Measurements from ENCODE around the gene TPCN2. TPM values are rescaled to one million over a fixed set of nuclear protein-coding genes. Genes with fewer than 3 reads are reported as not detected.

Gene TPCN2
- polyA plus RNA-seq, 1 donor: 10.5 TPM

DNA sequence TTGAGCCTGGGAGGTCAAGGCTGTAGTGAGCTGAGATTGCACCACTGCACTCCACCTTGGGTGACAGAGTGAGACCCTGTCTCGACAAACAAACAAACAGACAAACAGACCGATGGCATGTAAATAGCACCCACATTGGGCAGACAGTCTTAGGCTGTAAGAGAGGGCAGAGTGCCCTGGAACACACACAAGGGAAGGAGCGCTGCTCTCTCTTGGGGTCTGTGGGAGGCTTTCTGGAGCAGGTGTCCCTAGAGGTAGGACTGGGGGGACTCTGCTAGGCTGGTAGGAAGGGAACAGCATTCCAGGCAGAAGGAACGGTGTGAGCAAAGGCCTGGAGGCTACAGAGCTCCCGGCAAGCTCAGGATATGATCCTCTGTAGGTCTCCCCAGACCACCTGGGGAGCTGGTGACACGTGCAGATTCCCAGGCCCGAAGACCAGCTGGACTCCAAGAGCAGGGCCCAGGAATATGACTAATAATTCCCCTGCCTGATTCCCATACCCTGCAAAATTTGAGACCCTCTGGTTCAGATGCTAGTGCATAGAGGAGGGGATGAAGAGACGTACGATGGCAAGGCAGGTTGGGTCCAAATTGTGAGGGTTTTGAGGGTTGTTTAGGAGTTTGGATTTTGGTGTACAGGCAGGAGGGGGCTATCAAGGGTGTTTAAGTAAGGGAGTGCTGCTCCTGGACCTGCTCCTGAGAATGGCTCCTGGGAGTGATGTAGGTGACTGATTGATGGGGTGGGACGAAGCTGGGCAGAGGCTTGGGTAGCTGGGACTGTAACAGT lies 118.6 kb downstream of the TPCN2 start:
- no peak for DNase-seq

DNA sequence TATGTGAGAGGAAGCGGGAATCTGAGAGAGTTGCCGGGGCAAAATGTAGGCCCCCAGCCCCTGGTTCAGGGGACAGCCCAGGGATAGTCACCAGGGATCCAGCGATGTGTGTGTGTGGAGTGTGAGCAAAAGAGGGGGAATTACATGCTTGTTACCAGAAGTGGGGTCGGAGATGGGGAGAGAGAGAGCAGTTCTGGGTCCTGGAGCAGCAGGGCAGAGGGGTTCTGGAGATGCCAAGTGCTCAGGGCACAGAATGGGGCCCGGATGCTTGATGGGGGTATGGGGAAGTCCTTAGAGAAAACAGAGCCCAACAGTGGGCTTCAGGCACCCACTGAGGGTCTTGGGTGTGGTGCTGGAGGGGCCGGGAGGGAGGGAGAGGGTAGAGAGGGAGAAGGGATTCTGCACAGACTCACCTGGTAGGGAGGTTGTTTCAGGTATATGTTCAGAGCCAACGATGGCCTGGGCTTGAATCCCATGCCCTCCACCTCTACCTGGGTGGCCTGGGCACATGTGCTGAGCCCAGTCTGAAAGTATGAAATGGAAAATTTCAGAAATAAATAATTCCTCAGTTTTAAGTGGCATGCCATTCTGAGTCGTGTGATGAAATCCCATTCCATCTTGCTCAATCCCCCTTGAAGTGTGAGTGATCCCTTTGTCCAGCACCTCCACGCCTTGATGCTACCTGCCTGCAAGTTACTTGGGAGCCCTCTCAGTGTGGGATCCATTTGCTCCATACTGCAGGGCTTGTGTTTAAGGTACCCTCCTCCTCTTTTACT lies 119.4 kb downstream of the TPCN2 start:
- no peak for DNase-seq

DNA sequence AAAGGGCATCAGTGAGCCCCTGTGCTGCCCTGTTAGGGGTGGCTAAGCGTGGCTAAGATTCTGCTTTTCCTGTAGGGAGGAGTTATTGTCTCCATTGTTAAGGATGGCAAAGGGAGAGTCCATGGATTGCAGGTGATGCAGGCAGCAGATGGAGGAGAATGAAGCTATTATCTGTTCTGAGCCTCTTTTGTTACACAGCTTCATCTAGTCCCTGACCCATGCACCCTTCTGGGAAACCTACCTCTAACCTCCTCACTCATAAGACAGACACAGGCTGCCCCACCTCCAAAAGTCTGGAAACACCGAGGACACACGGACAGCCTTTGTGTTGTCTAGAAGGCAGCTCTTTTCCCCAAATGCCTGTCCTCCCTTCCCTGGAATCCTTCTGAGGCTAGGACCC lies 120.7 kb downstream of the TPCN2 start:
- DNase-seq: no peak

DNA sequence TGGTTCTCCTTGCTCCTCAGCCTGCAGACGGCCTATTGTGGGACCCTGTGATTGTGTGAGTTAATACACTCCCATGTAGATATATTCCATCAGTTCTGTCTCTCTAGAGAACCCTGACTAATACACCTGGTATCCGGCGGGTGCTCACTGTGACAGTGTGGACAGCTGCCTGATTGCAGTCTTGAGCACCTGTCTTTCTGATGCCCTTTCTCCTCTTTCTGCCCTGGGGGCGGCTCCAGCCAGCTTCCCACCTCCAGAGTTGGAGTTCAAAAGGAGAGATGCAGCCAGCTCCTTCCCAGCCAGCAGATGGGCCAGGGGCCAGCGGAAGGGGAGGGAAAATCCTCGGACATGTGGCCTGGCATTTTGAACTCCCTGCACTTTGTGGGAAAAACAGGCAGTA lies 122.0 kb downstream of the TPCN2 start:
- DNase-seq: no peak

DNA sequence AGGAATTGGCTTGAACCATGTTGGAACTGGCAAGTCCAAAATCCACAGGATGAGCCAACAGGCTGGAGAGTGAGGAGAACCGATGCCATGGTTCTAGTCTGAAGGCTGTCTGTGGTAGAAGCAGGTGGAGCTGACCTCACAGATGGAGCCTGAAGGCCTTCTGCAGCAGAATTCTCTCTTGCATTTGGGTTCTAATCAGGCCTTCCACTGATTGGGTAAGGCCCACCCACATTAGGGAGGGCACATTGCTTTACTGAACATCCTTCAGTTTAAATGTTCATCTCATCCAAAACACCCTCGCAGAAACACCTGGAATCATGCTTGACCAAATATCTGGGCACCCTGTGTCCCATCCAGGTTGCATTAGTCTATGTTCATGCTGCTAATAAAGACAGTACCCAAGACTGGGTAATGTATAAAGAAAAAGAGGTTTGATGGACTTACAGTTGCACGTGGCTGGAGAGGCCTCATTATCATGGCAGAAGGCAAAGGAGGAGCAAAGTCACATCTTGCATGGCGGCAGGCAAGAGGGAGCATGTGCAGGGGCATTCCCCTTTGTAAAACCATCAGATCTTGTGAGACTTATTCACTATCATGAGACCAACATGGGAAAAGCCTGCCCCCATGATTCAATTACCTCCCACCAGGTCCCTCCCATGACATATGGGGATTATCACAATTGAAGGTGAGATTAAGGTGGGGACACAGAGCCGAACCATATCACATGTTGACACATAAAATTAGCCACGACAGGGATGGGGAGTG lies 122.9 kb downstream of the TPCN2 start:
- DNase-seq: no peak

DNA sequence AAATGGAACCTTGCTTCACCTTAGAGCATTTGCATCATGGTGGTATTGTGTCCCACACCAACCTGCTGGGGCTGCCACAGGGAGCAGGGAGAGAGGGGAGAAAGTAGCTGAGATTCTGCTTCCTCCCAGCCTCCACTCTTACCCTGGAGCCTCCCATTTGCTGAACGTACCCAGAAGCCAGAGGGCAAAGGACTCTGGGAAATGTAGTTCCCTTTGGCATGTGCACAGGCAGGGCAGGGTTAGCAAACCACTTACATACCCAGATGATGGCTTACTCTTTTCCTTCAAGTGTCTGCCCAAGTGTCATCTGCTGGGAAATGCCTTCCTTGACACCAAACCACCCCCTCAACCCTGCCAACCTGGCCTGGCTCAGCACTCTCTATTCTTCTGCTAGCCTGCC lies 123.9 kb downstream of the TPCN2 start:
- no peak for DNase-seq

DNA sequence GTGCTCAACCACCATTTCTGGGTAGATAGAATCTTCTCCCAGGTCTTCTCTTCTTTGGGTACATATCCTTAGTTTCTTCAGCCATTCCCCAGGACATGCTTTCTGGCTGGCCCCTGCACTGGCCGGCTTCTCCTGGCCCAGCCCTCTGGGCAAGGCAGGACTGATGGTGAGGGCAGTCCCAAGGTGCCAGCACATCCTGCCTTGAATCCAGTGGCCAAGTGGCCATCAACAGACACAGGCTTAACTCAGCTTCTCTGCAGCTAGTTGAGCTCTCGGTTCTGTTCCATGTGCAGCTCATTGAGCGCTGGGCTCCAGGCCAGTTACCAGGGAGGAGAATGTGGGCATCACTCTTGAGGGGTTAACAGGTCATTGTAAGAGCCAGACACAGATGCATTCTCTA lies 124.6 kb downstream of the TPCN2 start:
- DNase-seq: no peak

DNA sequence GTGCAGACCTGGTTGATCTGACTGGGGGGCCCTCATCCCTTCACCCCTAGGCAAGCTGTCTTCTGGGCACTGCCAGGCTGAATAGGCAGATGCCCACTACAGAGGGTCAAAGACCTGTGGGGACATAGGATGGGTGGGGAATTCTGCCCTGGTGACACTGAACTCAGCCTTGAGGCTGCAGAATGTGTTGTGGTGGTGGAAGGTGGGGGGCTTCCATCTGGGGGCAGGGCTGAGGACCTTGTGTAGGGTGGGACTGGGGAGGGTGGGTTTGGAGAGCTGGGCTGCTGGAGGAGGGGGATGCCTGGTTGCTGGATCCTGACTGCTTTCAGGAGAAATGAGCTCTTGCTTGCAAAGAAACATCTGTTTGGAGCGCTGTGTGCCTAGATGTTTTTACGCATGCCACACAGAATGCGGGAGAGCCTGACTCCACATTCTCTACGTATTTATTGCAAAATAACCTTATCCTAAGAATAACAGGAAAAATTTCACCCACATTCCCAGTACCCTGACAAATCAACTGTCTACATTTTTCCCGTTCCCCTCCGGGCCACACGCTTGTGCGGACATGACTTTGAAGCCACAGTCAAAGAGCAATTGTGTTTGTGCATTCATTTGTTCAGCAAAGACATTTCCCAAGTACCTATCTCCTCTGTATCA lies 125.3 kb downstream of the TPCN2 start:
- DNase-seq: no peak

DNA sequence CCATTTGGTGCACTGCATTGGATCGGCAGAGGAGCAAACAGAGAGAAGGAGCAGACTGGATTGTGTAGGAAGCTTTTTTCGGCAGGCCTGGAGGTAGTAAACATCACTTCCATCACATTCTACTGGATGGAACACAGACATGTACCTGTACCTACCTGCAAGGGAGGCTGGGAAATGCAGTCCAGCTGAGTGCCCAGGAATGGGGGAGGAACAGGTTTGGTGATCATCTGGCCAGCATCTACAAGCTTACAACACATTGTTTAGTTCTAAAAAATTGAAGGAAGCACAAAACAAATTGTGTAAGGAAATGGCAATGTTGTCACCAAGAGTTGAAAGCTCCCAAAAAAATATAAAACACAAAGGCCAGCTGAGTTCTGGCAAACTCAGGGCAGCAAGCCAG lies 126.1 kb downstream of the TPCN2 start:
- DNase-seq: no peak

DNA sequence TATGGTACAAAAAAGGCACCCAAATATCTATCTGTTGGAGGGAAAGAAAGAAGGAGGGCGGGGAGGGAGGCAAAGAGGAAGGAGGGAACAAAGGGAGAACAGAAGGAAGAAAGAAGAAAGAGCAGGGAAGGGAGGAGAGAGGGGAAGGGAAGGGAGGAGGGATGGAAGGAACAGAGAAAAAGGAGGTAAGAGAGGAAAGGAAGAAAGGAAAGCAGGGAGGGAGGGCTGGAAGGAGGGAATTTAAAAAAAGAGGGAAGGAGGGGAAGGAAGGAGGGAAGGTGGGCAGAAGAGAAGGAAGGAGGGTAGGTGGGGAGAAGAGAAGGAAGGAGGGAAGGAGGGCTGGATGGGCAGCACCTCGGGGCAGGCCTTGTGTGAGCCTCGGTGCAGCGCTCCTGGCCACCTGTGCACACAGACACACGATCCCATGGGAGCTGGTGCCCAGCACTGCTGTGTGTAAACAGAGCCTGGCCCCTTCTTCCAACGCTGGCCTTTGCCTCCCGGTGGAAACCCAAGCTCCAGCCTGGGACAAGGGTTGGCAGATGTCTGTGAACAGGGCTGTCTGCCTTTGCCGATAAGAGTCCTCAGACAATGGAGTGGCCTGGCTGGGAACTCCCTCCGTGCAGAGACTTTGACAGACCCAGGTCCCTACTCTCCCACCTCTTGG lies 130.2 kb downstream of the TPCN2 start:
- no peak for DNase-seq

DNA sequence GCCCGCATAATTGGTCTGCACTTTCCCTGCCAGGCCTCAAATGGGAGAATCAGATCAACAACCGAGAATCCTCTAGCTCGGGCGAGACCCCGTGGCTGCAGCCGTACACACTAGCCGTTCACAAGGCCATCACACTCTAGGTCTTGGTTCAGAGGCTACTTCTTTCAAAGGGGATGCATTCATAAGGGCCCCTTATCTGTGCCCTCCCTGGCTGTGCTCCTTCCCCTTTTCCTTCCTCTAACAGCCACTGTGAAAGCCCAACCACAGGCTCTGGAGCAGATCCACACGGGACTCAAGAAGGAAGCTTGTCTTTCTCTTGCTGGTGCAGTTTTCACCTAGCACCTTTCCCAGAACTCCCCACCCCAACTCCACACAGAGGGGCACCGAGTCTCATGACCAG lies 131.5 kb downstream of the TPCN2 start:
- DNase-seq: no peak

DNA sequence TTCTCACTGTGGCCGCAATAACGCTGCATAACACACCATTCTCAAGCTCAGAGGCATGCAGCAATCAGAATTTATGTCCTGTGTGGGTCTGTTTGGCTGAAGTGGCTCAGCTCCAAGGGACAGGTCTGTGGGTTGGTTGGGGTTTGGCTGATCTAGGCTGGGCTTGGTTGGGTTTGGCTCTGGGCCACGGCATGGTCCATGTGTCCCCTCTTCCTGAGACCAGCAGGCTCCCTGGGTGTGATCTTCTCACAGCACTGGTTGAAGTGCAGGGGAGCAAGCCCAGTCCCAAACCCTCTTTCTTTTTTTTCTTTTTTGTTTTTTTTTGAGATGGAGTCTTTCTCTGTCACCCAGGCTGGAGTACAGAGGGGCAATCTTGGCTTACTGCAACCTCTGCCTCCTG lies 132.0 kb downstream of the TPCN2 start:
- DNase-seq: no peak

DNA sequence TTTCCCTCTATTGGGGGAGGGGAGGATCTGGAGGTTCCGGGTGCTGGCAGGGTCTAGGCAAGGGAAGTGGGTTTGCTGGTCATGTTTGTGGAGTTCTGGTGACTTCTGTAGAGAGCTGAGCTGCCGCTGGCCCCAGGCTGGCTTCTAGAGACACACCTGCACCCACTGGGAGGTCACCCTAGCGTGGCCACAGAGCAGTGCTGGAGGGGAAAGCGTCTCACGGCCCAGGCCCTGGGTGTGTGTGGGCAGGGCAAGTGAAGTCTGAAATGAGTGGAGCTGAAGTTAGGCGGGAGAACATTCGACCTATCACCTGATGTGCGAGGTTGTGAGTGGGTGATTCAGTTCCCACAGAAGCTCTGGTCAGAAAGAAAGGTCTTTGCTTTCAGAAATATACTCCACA lies 134.9 kb downstream of the TPCN2 start:
- DNase-seq: no peak

Other genes with a start within 250 kb of the TPCN2 start
- 11.2 TPM for gene CPT1A, start 207.0 kb upstream of the TPCN2 start, polyA plus RNA-seq (ENCODE audit: insufficient read length)
- gene MRPL21, start 145.1 kb upstream of the TPCN2 start, polyA plus RNA-seq (ENCODE audit: insufficient read length): 44.5 TPM
- gene IGHMBP2, start 145.0 kb upstream of the TPCN2 start, polyA plus RNA-seq (ENCODE audit: insufficient read length): 14.1 TPM
- gene MRGPRD, start 67.9 kb upstream of the TPCN2 start, polyA plus RNA-seq (ENCODE audit: insufficient read length): not detected
- 17.4 TPM for gene MRGPRF, start 35.7 kb upstream of the TPCN2 start, polyA plus RNA-seq (ENCODE audit: insufficient read length)
- 0.12 TPM for gene SMIM38, start 107.0 kb downstream of the TPCN2 start, polyA plus RNA-seq (ENCODE audit: insufficient read length)
- 0.65 TPM for gene MYEOV, start 245.2 kb downstream of the TPCN2 start, polyA plus RNA-seq (ENCODE audit: insufficient read length)

Measured in hindlimb muscle (tissue), 1 donor.